Breast epithelium (tissue), 3 donors: Measurements from ENCODE around the gene INTS3.

Experiments
- POLR2A ChIP-seq: fragments of 450-650 bp; IDR thresholded peaks from one replicate; pipeline ENCODE4 v1.6.1; 2016; ENCODE audit warnings: antibody characterized with exemption, mild to moderate bottlenecking, moderate library complexity
- TF ChIP-seq, protein P1 (sequence below), 3 donors: fragments of 450-650 bp; IDR thresholded peaks; one replicate each; pipeline ENCODE4 v1.5.1; 2016 to 2017; ENCODE audit warnings: antibody characterized with exemption in 3 of 3, mild to moderate bottlenecking in 3 of 3, moderate library complexity in 3 of 3

- TF ChIP-seq, protein P1, sequence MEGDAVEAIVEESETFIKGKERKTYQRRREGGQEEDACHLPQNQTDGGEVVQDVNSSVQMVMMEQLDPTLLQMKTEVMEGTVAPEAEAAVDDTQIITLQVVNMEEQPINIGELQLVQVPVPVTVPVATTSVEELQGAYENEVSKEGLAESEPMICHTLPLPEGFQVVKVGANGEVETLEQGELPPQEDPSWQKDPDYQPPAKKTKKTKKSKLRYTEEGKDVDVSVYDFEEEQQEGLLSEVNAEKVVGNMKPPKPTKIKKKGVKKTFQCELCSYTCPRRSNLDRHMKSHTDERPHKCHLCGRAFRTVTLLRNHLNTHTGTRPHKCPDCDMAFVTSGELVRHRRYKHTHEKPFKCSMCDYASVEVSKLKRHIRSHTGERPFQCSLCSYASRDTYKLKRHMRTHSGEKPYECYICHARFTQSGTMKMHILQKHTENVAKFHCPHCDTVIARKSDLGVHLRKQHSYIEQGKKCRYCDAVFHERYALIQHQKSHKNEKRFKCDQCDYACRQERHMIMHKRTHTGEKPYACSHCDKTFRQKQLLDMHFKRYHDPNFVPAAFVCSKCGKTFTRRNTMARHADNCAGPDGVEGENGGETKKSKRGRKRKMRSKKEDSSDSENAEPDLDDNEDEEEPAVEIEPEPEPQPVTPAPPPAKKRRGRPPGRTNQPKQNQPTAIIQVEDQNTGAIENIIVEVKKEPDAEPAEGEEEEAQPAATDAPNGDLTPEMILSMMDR (IDR thresholded peaks at IDR 0.05) = peak in 2 of 3 donors; percentile 27 to 37
- TF ChIP-seq POLR2A = no peak
Observed at GRCh38 chr1:153771841-153772593, 44.2 kb downstream of the INTS3 start.
